Body of pancreas (tissue), 4 donors: ENCODE measurements around the gene TSPAN31. TPM values are rescaled to one million over a fixed set of nuclear protein-coding genes. Genes with fewer than 3 reads are reported as not detected.

Source experiments
- ATAC-seq: fragments of 150-250 bp; one replicate; pipeline ENCODE4 v1.9.1; 2016
- DNase-seq, 4 donors: peaks; one replicate each; pipeline ENCODE4 v3.0.0-alpha.2; 2019
- H3K27ac ChIP-seq, 4 donors: fragments of 200-600 bp; sonication (generic); 1 replicate in 3 of 4; 2 replicates in 1 of 4; pipeline versions ENCODE4 v1.5.1 to v1.6.1; 2016 to 2019; ENCODE audit warnings: mild to moderate bottlenecking in 1 of 4, mixed read lengths in 1 of 4, moderate library complexity in 1 of 4
- H3K27me3 ChIP-seq, 2 donors: fragments of 200-600 bp; sonication (generic); one replicate each; pipeline ENCODE4 v1.6.0; 2016; ENCODE audit warnings: mild to moderate bottlenecking in 1 of 2
- H3K36me3 ChIP-seq, 2 donors: fragments of 200-600 bp; sonication (generic); replicated peaks in 1 of 2; 2 replicates each; pipeline ENCODE4 v1.5.1; 2016; ENCODE audit warnings: low read depth in 2 of 2; ENCODE audit not compliant: insufficient read depth in 1 of 2
- H3K4me1 ChIP-seq: fragments of 200-600 bp; sonication (generic); one replicate; pipeline ENCODE4 v1.6.0; 2016
- H3K4me3 ChIP-seq, 2 donors: fragments of 200-600 bp; sonication (generic); 1 replicate in 1 of 2; 2 replicates in 1 of 2; pipeline ENCODE4 v1.5.1; 2016 to 2019
- H3K9me3 ChIP-seq, 3 donors: fragments of 200-600 bp; sonication (generic); 1 replicate in 2 of 3; 2 replicates in 1 of 3; pipeline ENCODE4 v1.5.1; 2016
- POLR2A ChIP-seq, 3 donors: fragments of 450-650 bp; IDR thresholded peaks; one replicate each; pipeline ENCODE4 v1.6.1; 2016; ENCODE audit warnings: antibody characterized with exemption in 3 of 3, mild to moderate bottlenecking in 2 of 3
- WGBS, 2 donors: methylation state at CpG; one replicate each; pipeline ENCODE4 v1.1.5; 2017; 5-methylcytosine and 5-hydroxymethylcytosine counted together
- intact Hi-C: fragments of 100-400 bp; cut with DNase I; formaldehyde crosslinking; loops from one replicate; pipeline ENCODE4 v1.15.1; 2023
- total RNA-seq, 2 donors: library from RNA; depleted of rRNA; stranded (reverse); fragments of >200 nt; gene quantifications; one replicate each; pipeline ENCODE4 v1.1.0, GENCODE V29; 2016
- TF ChIP-seq, protein P1 (sequence below), 7 experiments: fragments of 450-650 bp in 4 of 7; fragments of 200-600 bp in 3 of 7; sonication (generic) in 3 of 7; IDR thresholded peaks; one replicate each; pipeline ENCODE4 v1.5.1; 2016 to 2019; ENCODE audit warnings: antibody characterized with exemption in 7 of 7

The TSPAN31 gene
- total RNA-seq, 2 donors from 2014 or later: 33.7 to 36.9 TPM

DNA sequence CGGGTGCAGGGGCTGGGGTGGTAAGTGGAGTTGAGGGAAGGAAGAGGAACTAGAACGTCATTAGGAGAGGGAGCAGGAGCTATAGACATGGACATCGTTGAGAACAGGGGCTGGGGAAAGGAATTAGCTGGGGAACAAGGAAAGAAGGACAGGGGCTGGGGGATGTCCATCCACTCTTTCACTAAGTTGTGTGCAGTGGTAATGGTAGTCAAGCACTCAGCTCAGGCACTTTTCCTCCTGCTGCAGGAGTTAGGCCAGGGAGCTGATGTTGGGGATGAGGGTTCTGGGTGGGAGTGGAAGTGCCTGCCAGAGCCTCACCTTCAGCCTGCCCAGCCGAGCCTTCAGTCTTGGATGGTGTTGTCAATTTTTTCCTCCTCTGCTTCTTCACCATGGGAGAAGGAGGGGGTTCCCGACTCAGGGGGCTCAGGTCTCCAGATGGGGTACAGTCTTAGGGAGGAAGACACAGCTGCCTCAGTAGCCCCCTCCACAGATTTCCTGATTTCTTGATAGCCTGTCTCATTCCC is 15.5 kb upstream of the TSPAN31 start:
- Histone ChIP-seq H3K4me3 (no peak overlapping the region), H3K27ac (no peak overlapping the region), H3K27me3 (no peaks in the 10 kb centered on the region), H3K36me3 (no peaks in the 10 kb centered on the region), H3K9me3 (no peaks in the 10 kb centered on the region), H3K4me1 (peaks cover 23% of the 10 kb centered on the region)
- TF ChIP-seq, protein P1, sequence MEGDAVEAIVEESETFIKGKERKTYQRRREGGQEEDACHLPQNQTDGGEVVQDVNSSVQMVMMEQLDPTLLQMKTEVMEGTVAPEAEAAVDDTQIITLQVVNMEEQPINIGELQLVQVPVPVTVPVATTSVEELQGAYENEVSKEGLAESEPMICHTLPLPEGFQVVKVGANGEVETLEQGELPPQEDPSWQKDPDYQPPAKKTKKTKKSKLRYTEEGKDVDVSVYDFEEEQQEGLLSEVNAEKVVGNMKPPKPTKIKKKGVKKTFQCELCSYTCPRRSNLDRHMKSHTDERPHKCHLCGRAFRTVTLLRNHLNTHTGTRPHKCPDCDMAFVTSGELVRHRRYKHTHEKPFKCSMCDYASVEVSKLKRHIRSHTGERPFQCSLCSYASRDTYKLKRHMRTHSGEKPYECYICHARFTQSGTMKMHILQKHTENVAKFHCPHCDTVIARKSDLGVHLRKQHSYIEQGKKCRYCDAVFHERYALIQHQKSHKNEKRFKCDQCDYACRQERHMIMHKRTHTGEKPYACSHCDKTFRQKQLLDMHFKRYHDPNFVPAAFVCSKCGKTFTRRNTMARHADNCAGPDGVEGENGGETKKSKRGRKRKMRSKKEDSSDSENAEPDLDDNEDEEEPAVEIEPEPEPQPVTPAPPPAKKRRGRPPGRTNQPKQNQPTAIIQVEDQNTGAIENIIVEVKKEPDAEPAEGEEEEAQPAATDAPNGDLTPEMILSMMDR (IDR thresholded peaks at IDR 0.05): no peak
- no peak for TF ChIP-seq POLR2A (IDR thresholded peaks at IDR 0.05)
- 34 to 50% methylated on average over 4 to 5 of the region's 5 CpGs for WGBS, 2 donors
- intact Hi-C loops: no loop called here
- ATAC-seq: no peak
- no peak for DNase-seq

DNA sequence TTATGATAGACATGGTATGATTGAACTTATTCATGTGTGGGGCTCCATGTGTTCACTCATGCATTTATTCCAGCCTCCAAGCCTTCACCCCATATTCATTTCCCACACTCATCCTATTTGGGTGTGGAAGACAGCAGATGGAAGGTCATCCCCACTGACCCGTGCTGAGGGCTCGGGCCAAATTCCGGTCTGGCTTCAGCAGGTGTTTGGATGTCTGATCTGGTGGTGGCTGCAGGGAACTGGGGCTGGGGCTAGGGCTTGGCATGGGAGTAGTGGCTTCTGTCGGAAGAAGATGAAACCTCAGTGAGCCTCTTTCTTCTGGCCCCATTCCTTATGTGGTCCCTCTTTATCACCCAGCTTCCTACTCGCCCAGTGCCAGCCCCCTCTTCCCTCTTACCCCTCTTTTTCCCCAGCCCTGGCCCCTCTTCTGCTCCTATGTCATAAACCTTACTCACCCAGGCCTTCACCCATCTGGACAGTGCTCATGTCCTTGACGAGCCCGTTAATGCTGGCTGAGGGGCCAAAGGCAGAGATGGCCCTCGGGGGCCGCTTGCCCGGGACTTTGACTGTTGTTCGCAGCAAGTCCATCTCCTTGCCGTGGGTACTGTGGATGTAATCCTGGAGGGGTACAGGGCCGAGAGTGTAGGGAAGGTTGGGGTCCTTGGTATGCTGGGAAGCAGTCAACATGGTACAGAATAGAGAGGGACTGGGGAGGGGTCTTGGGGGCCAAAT is 14.3 kb upstream of the TSPAN31 start:
- DNase-seq (no peak), ATAC-seq (no peak)
- H3K27ac ChIP-seq: no peak overlapping the region
- no peak overlapping the region for H3K4me3 ChIP-seq
- peaks cover 23% of the 10 kb centered on the region for H3K4me1 ChIP-seq
- peaks cover 0 to 5% of the 10 kb centered on the region in 2 donors for H3K27me3 ChIP-seq
- H3K9me3 ChIP-seq: no peaks in the 10 kb centered on the region
- no peaks in the 10 kb centered on the region for H3K36me3 ChIP-seq
- intact Hi-C loops: no loop called here
- WGBS, 2 donors: 74 to 82% methylated on average over 13 of the region's 13 CpGs
- no peak for TF ChIP-seq POLR2A (IDR thresholded peaks at IDR 0.05)
- TF ChIP-seq, protein P1 (IDR thresholded peaks at IDR 0.05): no peak

DNA sequence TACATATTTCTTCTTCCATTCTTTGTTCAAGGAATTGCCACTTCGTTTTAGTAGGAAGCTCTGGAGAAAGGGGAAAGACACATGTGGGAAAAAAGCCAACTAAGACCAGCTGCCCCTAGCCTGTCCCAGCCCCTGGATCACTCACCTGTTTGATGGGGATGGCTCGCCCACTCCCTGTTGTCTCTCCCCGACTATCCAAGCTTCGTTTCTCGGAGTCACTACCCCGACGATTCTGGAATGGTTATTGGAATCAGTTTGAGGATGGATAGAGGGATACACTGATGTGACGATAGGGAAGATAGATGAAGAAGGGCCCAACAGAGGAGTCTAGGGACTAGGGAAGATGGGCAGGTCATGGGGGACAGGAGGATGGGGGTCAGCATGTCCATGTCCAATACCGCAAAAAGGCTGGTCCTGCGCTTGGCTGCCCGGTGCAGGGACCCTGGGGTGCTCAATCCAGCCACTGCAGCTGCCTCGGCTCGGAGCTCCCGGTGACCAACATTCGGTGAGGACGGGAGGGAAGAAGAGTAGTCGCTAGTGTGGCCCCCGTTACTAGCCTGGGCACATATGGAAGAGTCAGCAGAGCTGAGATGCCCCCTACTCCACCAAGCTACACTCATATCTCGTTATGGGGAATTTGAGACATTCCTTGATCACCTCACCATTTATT is 13.3 kb upstream of the TSPAN31 start:
- no peak for DNase-seq
- Histone ChIP-seq H3K4me1 (peaks cover 23% of the 10 kb centered on the region), H3K27me3 (peaks cover 0 to 16% of the 10 kb centered on the region in 2 donors)

DNA sequence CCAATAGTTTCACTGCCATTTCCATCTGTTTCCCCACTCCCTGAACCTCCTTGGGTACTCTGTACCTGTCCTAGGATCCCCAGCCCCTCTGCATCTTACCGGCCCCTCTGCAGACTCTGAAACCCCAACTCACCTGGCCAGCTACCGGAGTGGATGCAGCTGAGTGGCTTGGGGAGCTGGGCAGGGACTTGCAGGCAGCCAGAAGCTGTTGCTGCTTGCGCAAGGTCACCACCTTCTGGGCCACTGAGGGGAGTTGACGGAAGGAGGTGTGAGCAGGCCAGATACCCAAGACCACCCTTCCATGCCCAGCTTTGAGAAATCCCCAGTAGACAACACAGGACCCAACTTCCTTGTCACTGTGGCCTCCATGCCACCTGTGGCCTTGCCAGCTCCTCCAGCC is 12.6 kb upstream of the TSPAN31 start:
- intact Hi-C loops: no loop called here
- Histone ChIP-seq H3K4me1 (peaks cover 23% of the 10 kb centered on the region), H3K27me3 (peaks cover 0 to 23% of the 10 kb centered on the region in 2 donors), H3K9me3 (no peaks in the 10 kb centered on the region), H3K4me3 (no peak overlapping the region), H3K27ac (no peak overlapping the region), H3K36me3 (no peaks in the 10 kb centered on the region)
- DNase-seq (no peak), ATAC-seq (no peak)
- 70 to 74% methylated on average over 4 of the region's 4 CpGs for WGBS, 2 donors
- TF ChIP-seq, protein P1 (IDR thresholded peaks at IDR 0.05): no peak
- no peak for TF ChIP-seq POLR2A (IDR thresholded peaks at IDR 0.05)

More for the DNA sequence above, 13.3 kb upstream of the TSPAN31 start:
- intact Hi-C loops: no loop called here
- H3K9me3 ChIP-seq: no peaks in the 10 kb centered on the region
- H3K27ac ChIP-seq: no peak overlapping the region
- no peaks in the 10 kb centered on the region for H3K36me3 ChIP-seq
- H3K4me3 ChIP-seq: no peak overlapping the region
- 68 to 77% methylated on average over 19 of the region's 19 CpGs for WGBS, 2 donors
- ATAC-seq: no peak
- no peak for TF ChIP-seq POLR2A (IDR thresholded peaks at IDR 0.05)
- TF ChIP-seq, protein P1 (IDR thresholded peaks at IDR 0.05): no peak
